GM23338 (cell line): ENCODE measurements around the gene ZNF488. TPM values are rescaled to one million over a fixed set of nuclear protein-coding genes. Genes with fewer than 3 reads are reported as not detected.

Source experiments
- ATAC-seq: fragments of 200-7000 bp; cut with Tn5 transposase; 3 replicates; pipeline ENCODE4 v1.9.1; 2020
- DNase-seq: peaks from one replicate; pipeline ENCODE4 v3.0.0-alpha.2; 2015; ENCODE audit warnings: low spot score
- H2AFZ ChIP-seq: fragments of 200-600 bp; sonication (generic); 2 replicates; pipeline ENCODE4 v1.8.0; 2016; ENCODE audit warnings: antibody characterized with exemption, mild to moderate bottlenecking, moderate library complexity
- H3F3A ChIP-seq: fragments of 200-600 bp; sonication (generic); replicated peaks from 2 replicates; pipeline ENCODE4 v1.8.0; 2017; ENCODE audit warnings: antibody characterized with exemption, mixed run types, low read depth
- H3K27ac ChIP-seq: fragments of 200-600 bp; sonication (generic); 2 replicates; pipeline ENCODE4 v1.6.1; 2016; ENCODE audit warnings: low read depth
- H3K27me3 ChIP-seq: fragments of 200-600 bp; sonication (generic); 2 replicates; pipeline ENCODE4 v1.8.0; 2016; ENCODE audit warnings: mild to moderate bottlenecking, mixed run types, moderate library complexity; ENCODE audit not compliant: insufficient read depth
- H3K36me3 ChIP-seq: fragments of 200-600 bp; sonication (generic); 2 replicates; pipeline ENCODE4 v1.8.0; 2016; ENCODE audit warnings: mild to moderate bottlenecking; ENCODE audit not compliant: insufficient read depth
- H3K4me1 ChIP-seq: fragments of 200-600 bp; sonication (generic); 2 replicates; pipeline ENCODE4 v1.8.0; 2016; ENCODE audit warnings: mild to moderate bottlenecking, moderate library complexity; ENCODE audit not compliant: insufficient read depth
- H3K4me2 ChIP-seq: fragments of 200-600 bp; sonication (generic); 2 replicates; pipeline ENCODE4 v1.7.1; 2017; ENCODE audit warnings: mixed run types
- H3K4me3 ChIP-seq: fragments of 200-600 bp; sonication (generic); 2 replicates; pipeline ENCODE4 v1.6.1; 2016; ENCODE audit warnings: mixed run types
- H3K79me2 ChIP-seq: fragments of 200-600 bp; sonication (generic); replicated peaks from 2 replicates; pipeline ENCODE4 v1.8.0; 2017; ENCODE audit warnings: mild to moderate bottlenecking; ENCODE audit not compliant: insufficient read depth
- H3K9me2 ChIP-seq: fragments of 200-600 bp; sonication (generic); 2 replicates; pipeline ENCODE4 v1.8.0; 2017; ENCODE audit not compliant: insufficient read depth
- H4K20me1 ChIP-seq: fragments of 200-600 bp; sonication (generic); replicated peaks from 2 replicates; pipeline ENCODE4 v1.8.0; 2017; ENCODE audit warnings: mild to moderate bottlenecking; ENCODE audit not compliant: insufficient read depth
- H3K27ac Mint-ChIP-seq: 2 replicates; pipeline ENCODE4 v1.8.0; 2020; ENCODE audit warnings: inconsistent platforms, mild to moderate bottlenecking, moderate library complexity, mixed read lengths
- H3K27me3 Mint-ChIP-seq: 3 replicates; pipeline ENCODE4 v1.8.0; 2022; ENCODE audit warnings: low read depth, mild to moderate bottlenecking, moderate library complexity, mixed read lengths, inconsistent platforms; ENCODE audit not compliant: insufficient read depth, poor library complexity
- H3K36me3 Mint-ChIP-seq: 3 replicates; pipeline ENCODE4 v1.8.0; 2021; ENCODE audit warnings: low read depth, mild to moderate bottlenecking, inconsistent platforms, moderate library complexity, mixed read lengths
- H3K4me1 Mint-ChIP-seq: 3 replicates; pipeline ENCODE4 v1.8.0; 2020; ENCODE audit warnings: mild to moderate bottlenecking, inconsistent platforms, mixed read lengths
- H3K4me3 Mint-ChIP-seq: 3 replicates; pipeline ENCODE4 v1.8.0; 2021; ENCODE audit warnings: moderate library complexity, mild to moderate bottlenecking, inconsistent platforms, mixed read lengths
- H3K9me3 Mint-ChIP-seq: 3 replicates; pipeline ENCODE4 v1.8.0; 2020; ENCODE audit warnings: moderate library complexity, mild to moderate bottlenecking, inconsistent platforms, mixed read lengths
- CREB1 ChIP-seq: fragments of 250-450 bp; sonication (Bioruptor Pico); IDR thresholded peaks from 2 replicates; pipeline ENCODE4 v1.5.0; 2020; ENCODE audit warnings: low read depth, mild to moderate bottlenecking, moderate library complexity
- EZH2 ChIP-seq: fragments of 200-600 bp; sonication (generic); IDR thresholded peaks from one replicate; pipeline ENCODE4 v1.8.0; 2017; ENCODE audit warnings: antibody characterized with exemption, mild to moderate bottlenecking, low read depth; ENCODE audit not compliant: unreplicated experiment
- EZH2phosphoT487 ChIP-seq: fragments of 200-600 bp; sonication (generic); IDR thresholded peaks from one replicate; pipeline ENCODE4 v1.8.1; 2018; ENCODE audit warnings: antibody characterized with exemption; ENCODE audit not compliant: unreplicated experiment
- JUNB ChIP-seq: IDR thresholded peaks from one replicate; pipeline ENCODE4 v1.6.1; 2016; ENCODE audit warnings: antibody characterized with exemption; ENCODE audit not compliant: unreplicated experiment
- NANOG ChIP-seq: IDR thresholded peaks from 2 replicates; pipeline ENCODE4 v1.6.1; 2016; ENCODE audit warnings: antibody characterized with exemption, borderline replicate concordance
- POLR2AphosphoS5 ChIP-seq: IDR thresholded peaks from 2 replicates; pipeline ENCODE4 v1.6.1; 2016; ENCODE audit warnings: antibody characterized with exemption, low read depth
- REST ChIP-seq: IDR thresholded peaks from one replicate; pipeline ENCODE4 v1.6.1; 2018; ENCODE audit warnings: antibody characterized with exemption; ENCODE audit not compliant: unreplicated experiment
- STAT1 ChIP-seq: IDR thresholded peaks from one replicate; pipeline ENCODE4 v1.6.1; 2016; ENCODE audit warnings: antibody characterized with exemption; ENCODE audit not compliant: unreplicated experiment
- ZNF114 ChIP-seq: fragments of 250-450 bp; sonication (Bioruptor Pico); IDR thresholded peaks from 2 replicates; pipeline ENCODE4 v1.5.0; 2020; ENCODE audit warnings: mild to moderate bottlenecking, moderate library complexity
- ZNF331 ChIP-seq: fragments of 250-450 bp; sonication (Bioruptor Pico); IDR thresholded peaks from 2 replicates; pipeline ENCODE4 v1.5.0; 2020; ENCODE audit warnings: low read depth, mild to moderate bottlenecking, moderate library complexity
- ZNF462 ChIP-seq: fragments of 250-450 bp; sonication (Bioruptor Pico); IDR thresholded peaks from 2 replicates; pipeline ENCODE4 v1.5.0; 2020; ENCODE audit warnings: mild to moderate bottlenecking, moderate library complexity
- polyA plus RNA-seq: library from polyadenylated mRNA; unstranded; fragments of >200 nt; fragmentation: Nextera tagmentation; extraction: Ambion mirVana; gene quantifications from 2 replicates; pipeline ENCODE4 v1.2.1, GENCODE V29; 2016
- total RNA-seq: library from RNA; depleted of rRNA; stranded (reverse); fragments of >200 nt; shearing (Covaris generic); gene quantifications from 2 replicates; pipeline ENCODE4 v1.2.3, GENCODE V29; 2014
- TF ChIP-seq, protein P1 (sequence below), 2 experiments: fragments of 200-600 bp in 1 of 2; sonication (generic) in 1 of 2; conservative IDR thresholded peaks; 2 replicates each; pipeline versions ENCODE4 v1.5.1 to v1.6.1; 2016 to 2017; ENCODE audit warnings: antibody characterized with exemption in 2 of 2, low read depth in 2 of 2, mild to moderate bottlenecking in 2 of 2, moderate library complexity in 1 of 2
- TF ChIP-seq, protein P2 (sequence below): IDR thresholded peaks from 2 replicates; pipeline ENCODE4 v1.6.1; 2016; ENCODE audit warnings: antibody characterized with exemption

The ZNF488 gene
- total and polyA plus RNA-seq, 2 experiments from 2014 or later, result 2.5 to 5.2 TPM

- Histone ChIP-seq H3K27me3 (no peaks in the 10 kb centered on the region), H3K79me2 (no peaks in the 10 kb centered on the region), H3K27ac (no peak overlapping the region), H3K9me2 (0 out of 2 replicates have a peak, but pooled peaks cover 2% of the 10 kb centered on the region), H3K4me1 (no peaks in the 10 kb centered on the region), H3K4me3 (no peak overlapping the region), H3K36me3 (no peaks in the 10 kb centered on the region), H4K20me1 (no peaks in the 10 kb centered on the region), H3F3A (no peaks in the 10 kb centered on the region), H3K4me2 (no peak overlapping the region), H2AFZ (no peak overlapping the region)
- Mint-ChIP-seq H3K9me3 (no peaks in the 10 kb centered on the region; the same call in 2 of the 3 replicates), H3K36me3 (no peaks in the 10 kb centered on the region), H3K27me3 (no peaks in the 10 kb centered on the region), H3K4me3 (no peak overlapping the region), H3K4me1 (no peaks in the 10 kb centered on the region), H3K27ac (no peak overlapping the region)
- no peak for TF ChIP-seq CREB1 (CRISPR knock-in tag)
- TF ChIP-seq POLR2AphosphoS5, result no peak
- no peak for TF ChIP-seq NANOG
- no peak for TF ChIP-seq ZNF114 (CRISPR knock-in tag)
- no peak for TF ChIP-seq EZH2
- TF ChIP-seq, protein P1, sequence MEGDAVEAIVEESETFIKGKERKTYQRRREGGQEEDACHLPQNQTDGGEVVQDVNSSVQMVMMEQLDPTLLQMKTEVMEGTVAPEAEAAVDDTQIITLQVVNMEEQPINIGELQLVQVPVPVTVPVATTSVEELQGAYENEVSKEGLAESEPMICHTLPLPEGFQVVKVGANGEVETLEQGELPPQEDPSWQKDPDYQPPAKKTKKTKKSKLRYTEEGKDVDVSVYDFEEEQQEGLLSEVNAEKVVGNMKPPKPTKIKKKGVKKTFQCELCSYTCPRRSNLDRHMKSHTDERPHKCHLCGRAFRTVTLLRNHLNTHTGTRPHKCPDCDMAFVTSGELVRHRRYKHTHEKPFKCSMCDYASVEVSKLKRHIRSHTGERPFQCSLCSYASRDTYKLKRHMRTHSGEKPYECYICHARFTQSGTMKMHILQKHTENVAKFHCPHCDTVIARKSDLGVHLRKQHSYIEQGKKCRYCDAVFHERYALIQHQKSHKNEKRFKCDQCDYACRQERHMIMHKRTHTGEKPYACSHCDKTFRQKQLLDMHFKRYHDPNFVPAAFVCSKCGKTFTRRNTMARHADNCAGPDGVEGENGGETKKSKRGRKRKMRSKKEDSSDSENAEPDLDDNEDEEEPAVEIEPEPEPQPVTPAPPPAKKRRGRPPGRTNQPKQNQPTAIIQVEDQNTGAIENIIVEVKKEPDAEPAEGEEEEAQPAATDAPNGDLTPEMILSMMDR (conservative IDR thresholded peaks at IDR 0.05; ENCODE audit: low read depth in 2 of 2), result no peak
- no peak for TF ChIP-seq ZNF331 (CRISPR knock-in tag)
- no peak for TF ChIP-seq REST
- no peak for TF ChIP-seq STAT1
- no peak for TF ChIP-seq ZNF462 (CRISPR knock-in tag)
- no peak for TF ChIP-seq JUNB
- TF ChIP-seq EZH2phosphoT487, result no peak
- TF ChIP-seq, protein P2, sequence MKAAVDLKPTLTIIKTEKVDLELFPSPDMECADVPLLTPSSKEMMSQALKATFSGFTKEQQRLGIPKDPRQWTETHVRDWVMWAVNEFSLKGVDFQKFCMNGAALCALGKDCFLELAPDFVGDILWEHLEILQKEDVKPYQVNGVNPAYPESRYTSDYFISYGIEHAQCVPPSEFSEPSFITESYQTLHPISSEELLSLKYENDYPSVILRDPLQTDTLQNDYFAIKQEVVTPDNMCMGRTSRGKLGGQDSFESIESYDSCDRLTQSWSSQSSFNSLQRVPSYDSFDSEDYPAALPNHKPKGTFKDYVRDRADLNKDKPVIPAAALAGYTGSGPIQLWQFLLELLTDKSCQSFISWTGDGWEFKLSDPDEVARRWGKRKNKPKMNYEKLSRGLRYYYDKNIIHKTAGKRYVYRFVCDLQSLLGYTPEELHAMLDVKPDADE, result no peak
- ATAC-seq, result no peak
- no peak for DNase-seq
Observed at GRCh38 chr10:47413531-47414226, 29.6 kb upstream of the ZNF488 start.
